Duodenal mucosa (tissue), 2 donors: ENCODE measurements around the gene DNAJC9.
"Not testable (repeated sequence)": the region's sequence is repeated elsewhere in the genome, so short reads cannot be mapped to it uniquely, and the experiment has no call there.

Source experiments
- H3K27ac ChIP-seq: one replicate; pipeline ENCODE4 v1.7.0; 2013; ENCODE audit warnings: low read depth, low read length
- H3K27me3 ChIP-seq, 2 donors: one replicate each; pipeline ENCODE4 v1.7.0; 2013; ENCODE audit warnings: low read length in 2 of 2, control low read depth in 1 of 2; ENCODE audit not compliant: insufficient read depth in 2 of 2, control insufficient read depth in 1 of 2
- H3K36me3 ChIP-seq, 2 donors: one replicate each; pipeline ENCODE4 v1.7.0; 2013; ENCODE audit warnings: low read length in 2 of 2, control low read depth in 1 of 2; ENCODE audit not compliant: insufficient read depth in 2 of 2, control insufficient read depth in 1 of 2
- H3K4me1 ChIP-seq, 2 donors: one replicate each; pipeline ENCODE4 v1.7.0; 2013; ENCODE audit warnings: low read length in 2 of 2, control low read depth in 1 of 2; ENCODE audit not compliant: insufficient read depth in 2 of 2, control insufficient read depth in 1 of 2
- H3K4me3 ChIP-seq, 2 donors: one replicate each; pipeline ENCODE4 v1.7.0; 2013; ENCODE audit warnings: low read length in 2 of 2, low read depth in 1 of 2
- H3K9ac ChIP-seq, 2 donors: one replicate each; pipeline ENCODE4 v1.7.0; 2013; ENCODE audit warnings: low read length in 2 of 2, low read depth in 1 of 2
- H3K9me3 ChIP-seq, 2 donors: one replicate each; pipeline ENCODE4 v1.7.0; 2013; ENCODE audit warnings: low read length in 2 of 2, control low read depth in 1 of 2; ENCODE audit not compliant: control insufficient read depth in 1 of 2

The DNAJC9 gene

GRCh38 chr10:73261362-73261995 lies 14.4 kb upstream of the DNAJC9 start:
- no peaks in the 10 kb centered on the region for H3K27me3 ChIP-seq
- H3K9ac ChIP-seq, result no peak overlapping the region
- H3K4me1 ChIP-seq, result peaks cover 0 to 8% of the 10 kb centered on the region in 2 donors
- H3K36me3 ChIP-seq, result no peaks in the 10 kb centered on the region
- H3K27ac ChIP-seq, result no peak overlapping the region
- H3K9me3 ChIP-seq, result no peaks in the 10 kb centered on the region
- no peak overlapping the region for H3K4me3 ChIP-seq

- not testable (repeated sequence) for H3K9me3 ChIP-seq, H3K27ac ChIP-seq, H3K9ac ChIP-seq, H3K4me3 ChIP-seq, H3K36me3 ChIP-seq, H3K27me3 ChIP-seq
- peaks cover 3 to 12% of the 10 kb centered on the region in 2 donors for H3K4me1 ChIP-seq
Measured at GRCh38 chr10:73258612-73259011, 11.6 kb upstream of the DNAJC9 start.

GRCh38 chr10:73253225-73253555 lies 6.1 kb upstream of the DNAJC9 start:
- H3K36me3 ChIP-seq, result peaks cover 0 to 9% of the 10 kb centered on the region in 2 donors
- H3K4me1 ChIP-seq, result peaks cover 15 to 26% of the 10 kb centered on the region in 2 donors
- H3K4me3 ChIP-seq, result peak overlapping the region; percentile 99 to 100
- peak overlapping the region; percentile 96 to 98 for H3K9ac ChIP-seq
- H3K27ac ChIP-seq, result peak overlapping the region; percentile 93
- no peaks in the 10 kb centered on the region for H3K27me3 ChIP-seq
- H3K9me3 ChIP-seq, result no peaks in the 10 kb centered on the region

GRCh38 chr10:73252445-73253224 lies 5.6 kb upstream of the DNAJC9 start, which contains the start of gene MRPS16:
Gene MRPS16 (minus strand): TSS chr10:73252644. CDS start chr10:73252482, 162 bp downstream.
- Histone ChIP-seq H3K4me1 (peaks cover 21 to 32% of the 10 kb centered on the region in 2 donors), H3K9me3 (no peaks in the 10 kb centered on the region), H3K36me3 (peaks cover 0 to 9% of the 10 kb centered on the region in 2 donors), H3K4me3 (peak within 1 kb of the TSS; percentile 99 to 100), H3K27me3 (no peaks in the 10 kb centered on the region), H3K9ac (peak within 1 kb of the TSS; percentile 96 to 98), H3K27ac (peak within 1 kb of the TSS; percentile 93)

- Histone ChIP-seq H3K27ac (peak overlapping the region; percentile 93), H3K4me1 (peaks cover 24 to 33% of the 10 kb centered on the region in 2 donors)
Measured at GRCh38 chr10:73251683-73252444, 4.8 kb upstream of the DNAJC9 start.

GRCh38 chr10:73248259-73248724 lies 1.2 kb upstream of the DNAJC9 start:
- no peaks in the 10 kb centered on the region for H3K9me3 ChIP-seq
- H3K9ac ChIP-seq, result peak overlapping the region in 1 of 2 donors; percentile 45
- peaks cover 0 to 16% of the 10 kb centered on the region in 2 donors for H3K36me3 ChIP-seq
- no peak overlapping the region for H3K4me3 ChIP-seq
- no peak overlapping the region for H3K27ac ChIP-seq
- H3K4me1 ChIP-seq, result peaks cover 34 to 40% of the 10 kb centered on the region in 2 donors
- no peaks in the 10 kb centered on the region for H3K27me3 ChIP-seq

More at GRCh38 chr10:73251683-73252444, 4.8 kb upstream of the DNAJC9 start:
- no peaks in the 10 kb centered on the region for H3K9me3 ChIP-seq
- peak overlapping the region; percentile 93 to 98 for H3K9ac ChIP-seq
- no peaks in the 10 kb centered on the region for H3K27me3 ChIP-seq
- H3K4me3 ChIP-seq, result peak overlapping the region; percentile 99 to 100
- peaks cover 0 to 9% of the 10 kb centered on the region in 2 donors for H3K36me3 ChIP-seq

GRCh38 chr10:73247509-73248258 lies 629 bp upstream of the DNAJC9 start:
- peak overlapping the region; percentile 82 for H3K27ac ChIP-seq
- peaks cover 0 to 22% of the 10 kb centered on the region in 2 donors for H3K36me3 ChIP-seq
- H3K27me3 ChIP-seq, result no peaks in the 10 kb centered on the region
- peaks cover 34 to 36% of the 10 kb centered on the region in 2 donors for H3K4me1 ChIP-seq
- H3K9ac ChIP-seq, result peak overlapping the region; percentile 45 to 65
- no peaks in the 10 kb centered on the region for H3K9me3 ChIP-seq
- peak overlapping the region; percentile 68 to 91 for H3K4me3 ChIP-seq

- Histone ChIP-seq H3K36me3 (peaks cover under 1 to 30% of the 10 kb centered on the region in 2 donors), H3K4me1 (peaks cover 28 to 33% of the 10 kb centered on the region in 2 donors), H3K4me3 (peak overlapping the region; percentile 68 to 91), H3K27ac (peak overlapping the region; percentile 22), H3K9ac (peak overlapping the region; percentile 65 to 71), H3K27me3 (no peaks in the 10 kb centered on the region), H3K9me3 (no peaks in the 10 kb centered on the region)
Measured at GRCh38 chr10:73246322-73246645, 771 bp downstream of the DNAJC9 start.

GRCh38 chr10:73244866-73245477 lies 2.1 kb downstream of the DNAJC9 start:
- H3K27ac ChIP-seq, result no peak overlapping the region
- peaks cover 6 to 32% of the 10 kb centered on the region in 2 donors for H3K36me3 ChIP-seq
- peaks cover 21 to 25% of the 10 kb centered on the region in 2 donors for H3K4me1 ChIP-seq
- peak overlapping the region in 1 of 2 donors; percentile 10 for H3K9ac ChIP-seq
- H3K27me3 ChIP-seq, result no peaks in the 10 kb centered on the region
- H3K4me3 ChIP-seq, result no peak overlapping the region
- H3K9me3 ChIP-seq, result no peaks in the 10 kb centered on the region
